ENCODE data around the gene CLK2. TPM values are rescaled to one million over a fixed set of nuclear protein-coding genes. Genes with fewer than 3 reads are reported as not detected.

CLK2 gene
- polyA plus RNA-seq, 1 donor from 2014 or later: 44.4 TPM

DNA sequence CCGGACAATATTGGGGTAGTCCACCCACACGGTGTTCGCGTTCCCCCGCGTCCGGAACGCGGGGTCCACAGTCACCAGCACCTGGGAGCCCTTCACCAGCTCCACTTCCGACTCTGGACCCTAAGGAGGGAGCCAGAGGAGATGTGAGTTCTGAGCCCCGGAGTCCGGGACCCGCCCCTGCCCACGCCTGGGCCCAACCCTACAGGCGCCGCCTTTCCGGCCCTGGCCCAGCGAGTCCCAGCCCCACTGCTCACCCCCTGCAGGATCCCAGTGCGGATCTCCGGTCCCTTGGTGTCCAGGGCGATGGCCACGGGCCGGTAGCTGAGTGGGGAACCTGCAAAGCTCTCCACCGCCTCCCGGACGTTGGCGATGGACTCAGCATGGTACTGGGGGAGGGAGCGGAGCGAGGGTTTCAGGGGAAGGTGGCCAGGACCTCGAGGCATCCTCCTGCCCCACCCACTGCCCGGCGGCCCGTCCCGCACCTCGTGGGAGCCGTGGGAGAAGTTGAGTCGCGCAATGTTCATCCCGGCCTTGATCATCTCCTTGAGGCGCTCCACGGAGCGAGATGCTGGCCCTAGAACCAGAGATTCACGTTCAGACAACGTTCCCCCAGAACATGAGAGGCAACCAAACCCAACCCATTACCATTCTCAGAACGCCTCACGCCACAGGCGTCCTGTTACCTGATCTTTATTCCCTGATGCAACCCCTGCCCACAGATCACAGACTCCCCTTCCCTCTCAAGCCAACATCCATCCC, 22.1 kb upstream of the CLK2 start:
- Histone ChIP-seq H2AFZ (ENCODE audit: low read depth, low read length) (no peak overlapping the region), H3K36me3 (ENCODE audit: insufficient read depth, low read length) (no peaks in the 10 kb centered on the region)

DNA sequence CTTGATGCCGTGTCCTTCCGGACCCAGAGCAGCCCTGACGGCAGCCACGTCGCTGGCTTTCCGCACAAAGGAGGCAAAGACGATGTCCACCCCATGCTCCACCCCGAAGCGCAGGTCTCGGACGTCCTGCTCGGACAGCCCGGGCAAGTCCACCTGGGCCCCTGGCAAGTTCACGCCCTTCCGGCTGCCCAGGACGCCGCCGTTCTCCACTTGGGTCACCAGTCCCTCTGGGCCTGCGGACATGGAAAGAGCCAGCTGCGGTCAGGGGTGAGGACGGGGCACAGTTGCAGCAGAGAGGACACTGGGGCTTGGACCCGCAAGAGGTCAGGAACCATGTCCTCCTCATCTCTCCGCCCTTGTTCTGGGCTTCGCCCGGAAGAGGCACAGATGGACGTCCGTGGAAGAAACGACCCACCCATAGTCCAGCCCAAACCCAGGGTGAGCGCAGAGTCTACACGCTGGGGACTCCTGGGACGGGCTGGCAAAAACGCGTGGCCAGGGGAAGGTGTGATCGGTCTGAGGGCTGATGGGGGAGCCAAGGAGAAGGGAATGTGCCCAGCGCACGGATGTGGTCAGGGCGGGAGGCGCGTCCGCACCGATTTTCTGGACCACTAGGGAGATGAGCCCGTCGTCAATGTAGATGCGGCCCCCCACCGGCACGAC, 21.3 kb upstream of the CLK2 start:
- Histone ChIP-seq H4K20me1 (ENCODE audit: insufficient read depth) (no peaks in the 10 kb centered on the region), H2AFZ (ENCODE audit: low read depth, low read length) (no peak overlapping the region), H3K9me3 (ENCODE audit: low read length) (no peaks in the 10 kb centered on the region), H3K27ac (ENCODE audit: low read length) (no peak overlapping the region), H3K4me2 (ENCODE audit: low read length) (no peak overlapping the region), H3K27me3 (ENCODE audit: insufficient read depth, low read depth, low read length) (peaks cover 27% of the 10 kb centered on the region), H3K79me2 (replicated peaks; ENCODE audit: insufficient read depth, low read length) (no peaks in the 10 kb centered on the region), H3F3A (ENCODE audit: insufficient read depth, low read length, poor library complexity, severe bottlenecking) (no peaks in the 10 kb centered on the region), H3K9ac (ENCODE audit: low read length) (no peak overlapping the region), H3K36me3 (ENCODE audit: insufficient read depth, low read length) (no peaks in the 10 kb centered on the region), H3K4me3 (ENCODE audit: low read length) (no peak overlapping the region), H3K9me2 (ENCODE audit: insufficient read depth, low read length) (no peaks in the 10 kb centered on the region)
- TF ChIP-seq EZH2 (IDR thresholded peaks at IDR 0.05; ENCODE audit: borderline replicate concordance, insufficient read depth, low read length, poor library complexity, severe bottlenecking) (no peak), RAD21 (conservative IDR thresholded peaks at IDR 0.05) (no peak), POLR2AphosphoS5 (IDR thresholded peaks at IDR 0.05) (no peak), TAF1 (IDR thresholded peaks at IDR 0.05; ENCODE audit: low read depth) (no peak)

More for the DNA sequence above, 22.1 kb upstream of the CLK2 start:
- H3K9me3 ChIP-seq (ENCODE audit: low read length): no peaks in the 10 kb centered on the region
- H4K20me1 ChIP-seq (ENCODE audit: insufficient read depth): no peaks in the 10 kb centered on the region
- H3K4me3 ChIP-seq (ENCODE audit: low read length): no peak overlapping the region
- H3F3A ChIP-seq (ENCODE audit: insufficient read depth, low read length, poor library complexity, severe bottlenecking): no peaks in the 10 kb centered on the region
- H3K9me2 ChIP-seq (ENCODE audit: insufficient read depth, low read length): no peaks in the 10 kb centered on the region
- no peaks in the 10 kb centered on the region for H3K79me2 ChIP-seq (replicated peaks; ENCODE audit: insufficient read depth, low read length)
- no peak overlapping the region for H3K4me2 ChIP-seq (ENCODE audit: low read length)
- no peak overlapping the region for H3K27ac ChIP-seq (ENCODE audit: low read length)
- H3K9ac ChIP-seq (ENCODE audit: low read length): no peak overlapping the region
- peaks cover 27% of the 10 kb centered on the region for H3K27me3 ChIP-seq (ENCODE audit: insufficient read depth, low read depth, low read length)
- no peak for TF ChIP-seq EZH2 (IDR thresholded peaks at IDR 0.05; ENCODE audit: borderline replicate concordance, insufficient read depth, low read length, poor library complexity, severe bottlenecking)
- TF ChIP-seq SMC3 (conservative IDR thresholded peaks at IDR 0.05; ENCODE audit: poor library complexity): no peak

DNA sequence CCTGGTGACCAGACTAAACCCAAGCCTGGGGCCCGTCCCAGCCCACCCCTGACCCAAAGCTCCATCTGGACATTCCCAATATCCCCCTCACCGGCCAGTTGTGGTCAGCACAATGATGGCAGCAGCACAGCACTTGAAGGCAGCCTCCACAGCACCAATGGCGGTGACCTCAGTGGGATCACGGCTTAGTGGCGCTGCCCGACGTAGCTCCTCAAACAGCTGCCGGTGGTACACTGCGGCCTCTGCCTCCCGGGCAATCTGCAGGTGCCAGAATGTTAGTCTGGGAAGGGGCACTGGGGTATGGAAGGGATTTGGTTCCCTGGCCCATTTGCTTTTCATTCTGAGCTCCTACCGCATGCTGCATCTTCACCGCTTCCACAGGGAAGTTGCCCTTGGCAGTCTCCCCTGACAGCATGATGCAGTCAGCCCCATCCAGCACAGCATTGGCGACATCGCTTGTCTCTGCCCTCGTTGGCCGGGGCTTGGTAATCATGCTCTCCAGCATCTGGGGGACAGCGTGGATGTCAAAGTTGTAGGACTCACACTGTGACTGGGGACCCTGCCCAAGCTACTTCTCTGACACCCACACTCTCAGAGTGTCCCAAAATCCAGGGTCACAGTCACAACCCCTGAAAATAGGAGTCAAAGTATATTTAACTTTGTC, 19.9 kb upstream of the CLK2 start:
- H3K9me3 ChIP-seq (ENCODE audit: low read length): no peaks in the 10 kb centered on the region
- no peaks in the 10 kb centered on the region for H3K9me2 ChIP-seq (ENCODE audit: insufficient read depth, low read length)
- H3K4me2 ChIP-seq (ENCODE audit: low read length): no peak overlapping the region

More for the DNA sequence above, 19.9 kb upstream of the CLK2 start:
- H3K4me3 ChIP-seq (ENCODE audit: low read length): no peak overlapping the region
- no peaks in the 10 kb centered on the region for H3F3A ChIP-seq (ENCODE audit: insufficient read depth, low read length, poor library complexity, severe bottlenecking)
- no peaks in the 10 kb centered on the region for H3K36me3 ChIP-seq (ENCODE audit: insufficient read depth, low read length)
- H3K79me2 ChIP-seq (replicated peaks; ENCODE audit: insufficient read depth, low read length): no peaks in the 10 kb centered on the region
- no peak overlapping the region for H2AFZ ChIP-seq (ENCODE audit: low read depth, low read length)
- no peaks in the 10 kb centered on the region for H4K20me1 ChIP-seq (ENCODE audit: insufficient read depth)
- no peak overlapping the region for H3K9ac ChIP-seq (ENCODE audit: low read length)
- H3K27ac ChIP-seq (ENCODE audit: low read length): no peak overlapping the region
- H3K27me3 ChIP-seq (ENCODE audit: insufficient read depth, low read depth, low read length): peaks cover 27% of the 10 kb centered on the region
- TF ChIP-seq EZH2 (IDR thresholded peaks at IDR 0.05; ENCODE audit: borderline replicate concordance, insufficient read depth, low read length, poor library complexity, severe bottlenecking) (no peak), RAD21 (conservative IDR thresholded peaks at IDR 0.05) (no peak), POLR2AphosphoS5 (IDR thresholded peaks at IDR 0.05) (no peak), TAF1 (IDR thresholded peaks at IDR 0.05; ENCODE audit: low read depth) (no peak), SMC3 (conservative IDR thresholded peaks at IDR 0.05; ENCODE audit: poor library complexity) (no peak), MXI1 (conservative IDR thresholded peaks at IDR 0.05; ENCODE audit: poor library complexity, severe bottlenecking) (no peak), EP300 (conservative IDR thresholded peaks at IDR 0.05; ENCODE audit: poor library complexity, severe bottlenecking) (no peak)
- TF ChIP-seq, protein P1, sequence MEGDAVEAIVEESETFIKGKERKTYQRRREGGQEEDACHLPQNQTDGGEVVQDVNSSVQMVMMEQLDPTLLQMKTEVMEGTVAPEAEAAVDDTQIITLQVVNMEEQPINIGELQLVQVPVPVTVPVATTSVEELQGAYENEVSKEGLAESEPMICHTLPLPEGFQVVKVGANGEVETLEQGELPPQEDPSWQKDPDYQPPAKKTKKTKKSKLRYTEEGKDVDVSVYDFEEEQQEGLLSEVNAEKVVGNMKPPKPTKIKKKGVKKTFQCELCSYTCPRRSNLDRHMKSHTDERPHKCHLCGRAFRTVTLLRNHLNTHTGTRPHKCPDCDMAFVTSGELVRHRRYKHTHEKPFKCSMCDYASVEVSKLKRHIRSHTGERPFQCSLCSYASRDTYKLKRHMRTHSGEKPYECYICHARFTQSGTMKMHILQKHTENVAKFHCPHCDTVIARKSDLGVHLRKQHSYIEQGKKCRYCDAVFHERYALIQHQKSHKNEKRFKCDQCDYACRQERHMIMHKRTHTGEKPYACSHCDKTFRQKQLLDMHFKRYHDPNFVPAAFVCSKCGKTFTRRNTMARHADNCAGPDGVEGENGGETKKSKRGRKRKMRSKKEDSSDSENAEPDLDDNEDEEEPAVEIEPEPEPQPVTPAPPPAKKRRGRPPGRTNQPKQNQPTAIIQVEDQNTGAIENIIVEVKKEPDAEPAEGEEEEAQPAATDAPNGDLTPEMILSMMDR (IDR thresholded peaks at IDR 0.05; ENCODE audit: poor library complexity, severe bottlenecking): no peak
- TF ChIP-seq, protein P2, sequence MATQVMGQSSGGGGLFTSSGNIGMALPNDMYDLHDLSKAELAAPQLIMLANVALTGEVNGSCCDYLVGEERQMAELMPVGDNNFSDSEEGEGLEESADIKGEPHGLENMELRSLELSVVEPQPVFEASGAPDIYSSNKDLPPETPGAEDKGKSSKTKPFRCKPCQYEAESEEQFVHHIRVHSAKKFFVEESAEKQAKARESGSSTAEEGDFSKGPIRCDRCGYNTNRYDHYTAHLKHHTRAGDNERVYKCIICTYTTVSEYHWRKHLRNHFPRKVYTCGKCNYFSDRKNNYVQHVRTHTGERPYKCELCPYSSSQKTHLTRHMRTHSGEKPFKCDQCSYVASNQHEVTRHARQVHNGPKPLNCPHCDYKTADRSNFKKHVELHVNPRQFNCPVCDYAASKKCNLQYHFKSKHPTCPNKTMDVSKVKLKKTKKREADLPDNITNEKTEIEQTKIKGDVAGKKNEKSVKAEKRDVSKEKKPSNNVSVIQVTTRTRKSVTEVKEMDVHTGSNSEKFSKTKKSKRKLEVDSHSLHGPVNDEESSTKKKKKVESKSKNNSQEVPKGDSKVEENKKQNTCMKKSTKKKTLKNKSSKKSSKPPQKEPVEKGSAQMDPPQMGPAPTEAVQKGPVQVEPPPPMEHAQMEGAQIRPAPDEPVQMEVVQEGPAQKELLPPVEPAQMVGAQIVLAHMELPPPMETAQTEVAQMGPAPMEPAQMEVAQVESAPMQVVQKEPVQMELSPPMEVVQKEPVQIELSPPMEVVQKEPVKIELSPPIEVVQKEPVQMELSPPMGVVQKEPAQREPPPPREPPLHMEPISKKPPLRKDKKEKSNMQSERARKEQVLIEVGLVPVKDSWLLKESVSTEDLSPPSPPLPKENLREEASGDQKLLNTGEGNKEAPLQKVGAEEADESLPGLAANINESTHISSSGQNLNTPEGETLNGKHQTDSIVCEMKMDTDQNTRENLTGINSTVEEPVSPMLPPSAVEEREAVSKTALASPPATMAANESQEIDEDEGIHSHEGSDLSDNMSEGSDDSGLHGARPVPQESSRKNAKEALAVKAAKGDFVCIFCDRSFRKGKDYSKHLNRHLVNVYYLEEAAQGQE (IDR thresholded peaks at IDR 0.05; ENCODE audit: borderline replicate concordance): no peak
